NCI-H146 (cell line): ENCODE data around the gene VMP1.
"Not testable (repeated sequence)": the region's sequence is repeated elsewhere in the genome, so short reads cannot be mapped to it uniquely, and the experiment has no call there.

Experiments used
- DNase-seq: peaks from one replicate; lab custom pipeline; 2025; lab: John Stamatoyannopoulos, UW

VMP1 gene

GRCh38 chr17:59841091-59841881 lies 133.8 kb downstream of the VMP1 start:
- not testable (repeated sequence) for DNase-seq

- DNase-seq, result not testable (repeated sequence)
Observed at GRCh38 chr17:59841882-59842263, 134.4 kb downstream of the VMP1 start.

GRCh38 chr17:59842901-59843652 lies 135.6 kb downstream of the VMP1 start:
- DNase-seq, result no peak

GRCh38 chr17:59844884-59845594 lies 137.6 kb downstream of the VMP1 start:
- no peak for DNase-seq

GRCh38 chr17:59845595-59846393 lies 138.3 kb downstream of the VMP1 start:
- DNase-seq, result peak; percentile 93

GRCh38 chr17:59846394-59847165 lies 139.1 kb downstream of the VMP1 start:
- DNase-seq, result peak; percentile 63

- DNase-seq, result no peak
Observed at GRCh38 chr17:59848385-59848668, 140.9 kb downstream of the VMP1 start.

GRCh38 chr17:59848778-59849177 lies 141.3 kb downstream of the VMP1 start:
- no peak for DNase-seq

GRCh38 chr17:59850311-59850710 lies 142.9 kb downstream of the VMP1 start:
- DNase-seq, result not testable (repeated sequence)

GRCh38 chr17:59851439-59852375 lies 144.3 kb downstream of the VMP1 start:
- DNase-seq, result no peak

- DNase-seq, result not testable (repeated sequence)
Observed at GRCh38 chr17:59852847-59853167, 145.4 kb downstream of the VMP1 start.

- peak; percentile 90 for DNase-seq
Observed at GRCh38 chr17:59853168-59853918, 145.9 kb downstream of the VMP1 start.

- not testable (repeated sequence) for DNase-seq
Observed at GRCh38 chr17:59853919-59854729, 146.7 kb downstream of the VMP1 start.

GRCh38 chr17:59856859-59857794 lies 149.7 kb downstream of the VMP1 start:
- DNase-seq, result no peak

- no peak for DNase-seq
Observed at GRCh38 chr17:59858167-59858816, 150.8 kb downstream of the VMP1 start.

- no peak for DNase-seq
Observed at GRCh38 chr17:59858932-59859331, 151.5 kb downstream of the VMP1 start.

- DNase-seq, result no peak
Observed at GRCh38 chr17:59859444-59860025, 152.1 kb downstream of the VMP1 start.
